Activated B cell treated with CpG ODN at 0.5 μM for 24 hours (primary cell): ENCODE results near the gene RNGTT. TPM values are rescaled to one million over a fixed set of nuclear protein-coding genes. Genes with fewer than 3 reads are reported as not detected.

Source experiments
- ATAC-seq: fragments of 200-7000 bp; cut with Tn5 transposase; one replicate; pipeline ENCODE4 v1.10.0; 2021; ENCODE audit warnings: low read depth, mild to moderate bottlenecking, moderate library complexity
- CTCF ChIA-PET: fragments of 350-600 bp; sonication (Branson Sonifier 250); formaldehyde crosslinking; loops from one replicate; lab custom pipeline; 2021; ENCODE audit warnings: antibody characterized with exemption; lab: Charles Lee
- POLR2A ChIA-PET: fragments of 350-600 bp; sonication (Branson Sonifier 250); formaldehyde crosslinking; loops from one replicate; lab custom pipeline; 2021; ENCODE audit warnings: antibody characterized with exemption; lab: Charles Lee
- DNase-seq: peaks from one replicate; pipeline ENCODE4 v3.0.0; 2022
- H3K27ac Mint-ChIP-seq: one replicate; pipeline ENCODE4 v1.8.0; 2020; ENCODE audit warnings: mixed read lengths
- H3K27me3 Mint-ChIP-seq: one replicate; pipeline ENCODE4 v1.8.0; 2021; ENCODE audit warnings: mixed read lengths
- H3K36me3 Mint-ChIP-seq: one replicate; pipeline ENCODE4 v1.8.0; 2021; ENCODE audit warnings: low read depth, mixed read lengths
- H3K4me1 Mint-ChIP-seq: one replicate; pipeline ENCODE4 v1.8.0; 2021; ENCODE audit warnings: mixed read lengths
- H3K4me3 Mint-ChIP-seq: one replicate; pipeline ENCODE4 v1.8.0; 2020; ENCODE audit warnings: mild to moderate bottlenecking, mixed read lengths
- H3K9me3 Mint-ChIP-seq: one replicate; pipeline ENCODE4 v1.8.0; 2020; ENCODE audit warnings: mixed read lengths
- intact Hi-C: fragments of 100-400 bp; cut with micrococcal nuclease; formaldehyde crosslinking; loops from one replicate; pipeline ENCODE4 v1.15.1; 2024
- total RNA-seq: library from RNA; stranded (reverse); gene quantifications from 2 replicates; pipeline ENCODE4 v1.2.3, GENCODE V29; 2022
- TF ChIP-seq, protein P1 (sequence below): fragments of 200-600 bp; IDR thresholded peaks from one replicate; pipeline ENCODE4 v1.8.0; 2022; ENCODE audit warnings: antibody characterized with exemption, mild to moderate bottlenecking

Gene RNGTT
- 24.8 and 25.9 TPM in 2 replicates for total RNA-seq

GRCh38 chr6:88963139-88964090 lies at the start of gene RNGTT:
Gene RNGTT (minus strand): TSS chr6:88963618. CDS start chr6:88963409, 209 bp downstream.
- TF ChIP-seq, protein P1, sequence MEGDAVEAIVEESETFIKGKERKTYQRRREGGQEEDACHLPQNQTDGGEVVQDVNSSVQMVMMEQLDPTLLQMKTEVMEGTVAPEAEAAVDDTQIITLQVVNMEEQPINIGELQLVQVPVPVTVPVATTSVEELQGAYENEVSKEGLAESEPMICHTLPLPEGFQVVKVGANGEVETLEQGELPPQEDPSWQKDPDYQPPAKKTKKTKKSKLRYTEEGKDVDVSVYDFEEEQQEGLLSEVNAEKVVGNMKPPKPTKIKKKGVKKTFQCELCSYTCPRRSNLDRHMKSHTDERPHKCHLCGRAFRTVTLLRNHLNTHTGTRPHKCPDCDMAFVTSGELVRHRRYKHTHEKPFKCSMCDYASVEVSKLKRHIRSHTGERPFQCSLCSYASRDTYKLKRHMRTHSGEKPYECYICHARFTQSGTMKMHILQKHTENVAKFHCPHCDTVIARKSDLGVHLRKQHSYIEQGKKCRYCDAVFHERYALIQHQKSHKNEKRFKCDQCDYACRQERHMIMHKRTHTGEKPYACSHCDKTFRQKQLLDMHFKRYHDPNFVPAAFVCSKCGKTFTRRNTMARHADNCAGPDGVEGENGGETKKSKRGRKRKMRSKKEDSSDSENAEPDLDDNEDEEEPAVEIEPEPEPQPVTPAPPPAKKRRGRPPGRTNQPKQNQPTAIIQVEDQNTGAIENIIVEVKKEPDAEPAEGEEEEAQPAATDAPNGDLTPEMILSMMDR = no peak
- peak within 1 kb of the TSS; percentile 95 for H3K27ac Mint-ChIP-seq
- ChIA-PET CTCF (interaction anchor here (0.9 to 2.9 kb wide), 3 partner anchors 19 to 1896 kb away, joined by 3 to 7 read pairs (median 3); partner anchors contain the start of gene UBE2J1), POLR2A (interaction anchor here (0.7 to 1.9 kb wide), 15 partner anchors 10 to 1624 kb away, joined by 3 to 67 read pairs (median 5); partner anchors contain the start of genes CASP8AP2, LYRM2, PM20D2 and PNRC1)
- peaks cover 42% of the 10 kb centered on the region for H3K4me1 Mint-ChIP-seq
- intact Hi-C loops = loop anchor here (1.0 to 10.0 kb wide), 11 partner anchors 117 to 1809 kb away; partner anchors contain the start of genes CASP8AP2, LYRM2, MAP3K7 and PM20D2
- peaks cover 12% of the 10 kb centered on the region for H3K36me3 Mint-ChIP-seq
- H3K4me3 Mint-ChIP-seq = peak within 1 kb of the TSS; percentile 99
- H3K27me3 Mint-ChIP-seq = no peaks in the 10 kb centered on the region
- ATAC-seq (peak; percentile 100), DNase-seq (peak; percentile 96)
- peaks cover 3% of the 10 kb centered on the region for H3K9me3 Mint-ChIP-seq

DNA sequence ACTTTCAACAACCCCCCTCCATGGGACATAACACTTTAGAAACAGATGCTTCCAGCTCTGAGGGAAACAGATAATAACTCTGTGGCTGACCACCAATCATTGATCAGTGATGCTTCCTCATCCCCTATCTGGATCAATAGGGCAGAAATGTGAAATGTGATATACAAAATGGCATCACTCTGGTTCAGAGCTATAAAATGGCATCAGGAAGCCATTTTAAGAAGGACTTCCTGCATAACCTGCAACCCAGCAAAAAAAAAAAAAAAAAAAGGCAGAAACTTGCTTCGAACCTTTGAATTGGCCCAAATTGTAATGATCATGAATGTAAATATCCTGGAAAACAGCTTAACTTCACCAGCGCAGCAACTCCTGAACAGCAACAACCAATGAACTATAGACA lies 48.0 kb upstream of the RNGTT start:
- no peak for ATAC-seq
- Mint-ChIP-seq H3K27ac (no peak overlapping the region), H3K36me3 (no peaks in the 10 kb centered on the region), H3K4me1 (peaks cover 10% of the 10 kb centered on the region), H3K9me3 (peaks cover 2% of the 10 kb centered on the region), H3K27me3 (no peaks in the 10 kb centered on the region), H3K4me3 (no peak overlapping the region)
- TF ChIP-seq, protein P1 = no peak
- intact Hi-C loops = no loop called here
- DNase-seq = no peak
- ChIA-PET CTCF (no interaction called here), POLR2A (interaction anchor here (0.6 kb wide), 1 partner anchor 345 kb away, joined by 5 read pairs; no protein-coding TSS in a partner anchor)

DNA sequence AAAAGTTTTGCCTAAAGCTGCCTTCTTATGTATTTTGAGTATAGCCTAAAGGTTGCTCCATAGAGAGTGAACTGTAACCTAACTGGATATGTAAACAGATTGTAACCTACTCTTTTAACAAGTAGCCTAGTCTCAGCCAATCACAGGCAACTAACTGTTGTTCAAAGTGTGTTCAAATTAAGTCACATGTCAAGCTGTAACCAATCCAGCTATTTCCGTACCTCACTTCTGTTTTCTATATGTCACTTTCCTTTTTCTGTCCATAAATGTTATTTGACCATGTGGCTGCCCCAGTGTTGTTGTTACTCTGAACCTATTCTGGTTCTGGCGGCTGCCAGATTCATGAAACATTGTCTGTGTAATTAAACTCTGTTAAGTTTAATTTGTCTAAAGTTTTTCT lies 47.4 kb upstream of the RNGTT start:
- Mint-ChIP-seq H3K4me1 (peaks cover 10% of the 10 kb centered on the region), H3K9me3 (peaks cover 2% of the 10 kb centered on the region), H3K27ac (no peak overlapping the region), H3K27me3 (no peaks in the 10 kb centered on the region), H3K4me3 (no peak overlapping the region), H3K36me3 (no peaks in the 10 kb centered on the region)
- DNase-seq = no peak
- ATAC-seq = no peak
- TF ChIP-seq, protein P1 = no peak
- CTCF ChIA-PET = interaction anchor here (1.0 kb wide), 1 partner anchor 38 kb away, joined by 3 read pairs; no protein-coding TSS in a partner anchor
- POLR2A ChIA-PET = interaction anchor here (0.6 kb wide), 1 partner anchor 345 kb away, joined by 5 read pairs; no protein-coding TSS in a partner anchor
- intact Hi-C loops = no loop called here

- POLR2A ChIA-PET = no interaction called here
Measured at GRCh38 chr6:89009624-89010059, 46.2 kb upstream of the RNGTT start.

More at GRCh38 chr6:89009624-89010059, 46.2 kb upstream of the RNGTT start:
- no peak for ATAC-seq
- no peak for DNase-seq
- intact Hi-C loops = no loop called here
- Mint-ChIP-seq H3K4me1 (peaks cover 10% of the 10 kb centered on the region), H3K4me3 (no peak overlapping the region), H3K9me3 (no peaks in the 10 kb centered on the region), H3K27ac (no peak overlapping the region), H3K36me3 (no peaks in the 10 kb centered on the region), H3K27me3 (no peaks in the 10 kb centered on the region)
- CTCF ChIA-PET = no interaction called here
- TF ChIP-seq, protein P1 = no peak
